Transverse colon (tissue), 3 donors: ENCODE results near the gene ZXDC.

Experiments used
- EP300 ChIP-seq: sonication (generic); formaldehyde crosslinking; IDR thresholded peaks from one replicate; pipeline ENCODE4 v1.6.1; 2017; ENCODE audit warnings: antibody characterized with exemption, low read depth
- TF ChIP-seq, protein P1 (sequence below), 5 experiments: fragments of 200-600 bp in 3 of 5; fragments of 450-650 bp in 2 of 5; sonication (generic) in 3 of 5; IDR thresholded peaks; 1 replicate in 2 of 5; 2 replicates in 3 of 5; pipeline ENCODE4 v1.5.1; 2016 to 2017; ENCODE audit warnings: antibody characterized with exemption in 5 of 5, inconsistent platforms in 3 of 5, mild to moderate bottlenecking in 2 of 5, moderate library complexity in 1 of 5

DNA sequence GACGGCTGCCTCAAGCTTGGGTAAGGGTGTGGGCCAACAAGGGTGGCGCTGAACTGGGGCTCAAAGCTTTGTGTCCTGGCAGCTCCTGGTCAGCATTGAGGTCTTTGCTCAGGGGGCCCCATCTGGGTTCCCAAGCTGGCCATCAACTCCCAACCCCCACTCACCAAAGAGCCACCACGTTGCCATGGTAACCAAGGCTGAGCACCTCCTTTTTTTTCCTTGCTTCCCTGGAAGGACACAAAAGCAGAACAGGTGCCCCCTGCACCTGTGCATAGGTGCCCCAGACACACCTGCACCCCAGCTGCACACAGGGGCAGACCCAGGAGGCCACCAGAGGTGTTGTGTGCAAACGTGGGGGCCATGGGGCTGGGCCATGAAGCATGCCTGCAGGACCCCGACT lies 25.4 kb upstream of the ZXDC start:
- TF ChIP-seq, protein P1, sequence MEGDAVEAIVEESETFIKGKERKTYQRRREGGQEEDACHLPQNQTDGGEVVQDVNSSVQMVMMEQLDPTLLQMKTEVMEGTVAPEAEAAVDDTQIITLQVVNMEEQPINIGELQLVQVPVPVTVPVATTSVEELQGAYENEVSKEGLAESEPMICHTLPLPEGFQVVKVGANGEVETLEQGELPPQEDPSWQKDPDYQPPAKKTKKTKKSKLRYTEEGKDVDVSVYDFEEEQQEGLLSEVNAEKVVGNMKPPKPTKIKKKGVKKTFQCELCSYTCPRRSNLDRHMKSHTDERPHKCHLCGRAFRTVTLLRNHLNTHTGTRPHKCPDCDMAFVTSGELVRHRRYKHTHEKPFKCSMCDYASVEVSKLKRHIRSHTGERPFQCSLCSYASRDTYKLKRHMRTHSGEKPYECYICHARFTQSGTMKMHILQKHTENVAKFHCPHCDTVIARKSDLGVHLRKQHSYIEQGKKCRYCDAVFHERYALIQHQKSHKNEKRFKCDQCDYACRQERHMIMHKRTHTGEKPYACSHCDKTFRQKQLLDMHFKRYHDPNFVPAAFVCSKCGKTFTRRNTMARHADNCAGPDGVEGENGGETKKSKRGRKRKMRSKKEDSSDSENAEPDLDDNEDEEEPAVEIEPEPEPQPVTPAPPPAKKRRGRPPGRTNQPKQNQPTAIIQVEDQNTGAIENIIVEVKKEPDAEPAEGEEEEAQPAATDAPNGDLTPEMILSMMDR (IDR thresholded peaks at IDR 0.05): no peak
- TF ChIP-seq EP300: no peak
